Ishikawa (cell line): Measurements from ENCODE around the gene SLC2A14.

ENCODE experiments used
- CEBPB ChIP-seq: IDR thresholded peaks from 2 replicates; pipeline ENCODE4 v1.6.1; 2012
- CREB1 ChIP-seq: IDR thresholded peaks from 2 replicates; pipeline ENCODE4 v1.6.1; 2012; ENCODE audit warnings: low read depth
- EGR1 ChIP-seq: IDR thresholded peaks from 2 replicates; pipeline ENCODE4 v1.6.1; 2012
- EP300 ChIP-seq: IDR thresholded peaks from 2 replicates; pipeline ENCODE4 v1.6.1; 2012; ENCODE audit warnings: borderline replicate concordance
- FOXM1 ChIP-seq: IDR thresholded peaks from 2 replicates; pipeline ENCODE4 v1.6.1; 2012; ENCODE audit warnings: low read depth, borderline replicate concordance
- NFIC ChIP-seq: IDR thresholded peaks from 2 replicates; pipeline ENCODE4 v1.6.1; 2012
- RAD21 ChIP-seq: IDR thresholded peaks from 2 replicates; pipeline ENCODE4 v1.6.1; 2012; ENCODE audit warnings: low read depth
- TAF1 ChIP-seq: IDR thresholded peaks from 2 replicates; pipeline ENCODE4 v1.6.1; 2012; ENCODE audit warnings: low read depth, mild to moderate bottlenecking
- TCF12 ChIP-seq: IDR thresholded peaks from 2 replicates; pipeline ENCODE4 v1.6.1; 2012; ENCODE audit warnings: low read depth
- TEAD4 ChIP-seq: IDR thresholded peaks from 2 replicates; pipeline ENCODE4 v1.6.1; 2012
- YY1 ChIP-seq: IDR thresholded peaks from 2 replicates; pipeline ENCODE4 v1.6.1; 2012; ENCODE audit warnings: low read depth
- ZBTB7A ChIP-seq: IDR thresholded peaks from 2 replicates; pipeline ENCODE4 v1.6.1; 2012; ENCODE audit warnings: low read depth
- TF ChIP-seq, protein P1 (sequence below): IDR thresholded peaks from 2 replicates; pipeline ENCODE4 v1.6.1; 2012
- TF ChIP-seq, protein P2 (sequence below): IDR thresholded peaks from 2 replicates; pipeline ENCODE4 v1.6.1; 2012; ENCODE audit warnings: low read depth, mild to moderate bottlenecking
- TF ChIP-seq, protein P3 (sequence below): IDR thresholded peaks from 2 replicates; pipeline ENCODE4 v1.6.1; 2012

Gene SLC2A14

DNA sequence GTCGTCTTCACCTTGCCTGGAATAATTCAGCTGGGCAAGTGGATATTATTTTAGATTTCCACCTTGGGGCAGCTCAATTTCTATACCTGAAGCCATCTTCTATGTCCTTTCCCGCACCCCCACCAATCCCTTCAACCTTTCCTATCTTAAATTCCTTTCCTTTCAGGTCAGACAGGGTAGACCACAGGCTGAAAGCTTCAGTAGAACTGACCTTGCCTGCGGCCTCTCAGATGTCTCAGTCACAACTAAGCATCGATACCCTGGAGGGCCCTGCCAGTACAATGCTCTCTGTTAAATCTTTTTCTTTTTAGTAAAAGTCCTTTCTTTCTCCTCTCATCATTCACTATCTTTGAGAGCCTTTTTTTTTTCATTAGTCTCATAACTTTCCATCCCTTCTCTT lies 38.9 kb downstream of the SLC2A14 start:
- TF ChIP-seq, protein P1, sequence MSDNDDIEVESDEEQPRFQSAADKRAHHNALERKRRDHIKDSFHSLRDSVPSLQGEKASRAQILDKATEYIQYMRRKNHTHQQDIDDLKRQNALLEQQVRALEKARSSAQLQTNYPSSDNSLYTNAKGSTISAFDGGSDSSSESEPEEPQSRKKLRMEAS, result no peak
- TF ChIP-seq ZBTB7A (no peak), TAF1 (no peak), FOXM1 (no peak)
- TF ChIP-seq, protein P2, sequence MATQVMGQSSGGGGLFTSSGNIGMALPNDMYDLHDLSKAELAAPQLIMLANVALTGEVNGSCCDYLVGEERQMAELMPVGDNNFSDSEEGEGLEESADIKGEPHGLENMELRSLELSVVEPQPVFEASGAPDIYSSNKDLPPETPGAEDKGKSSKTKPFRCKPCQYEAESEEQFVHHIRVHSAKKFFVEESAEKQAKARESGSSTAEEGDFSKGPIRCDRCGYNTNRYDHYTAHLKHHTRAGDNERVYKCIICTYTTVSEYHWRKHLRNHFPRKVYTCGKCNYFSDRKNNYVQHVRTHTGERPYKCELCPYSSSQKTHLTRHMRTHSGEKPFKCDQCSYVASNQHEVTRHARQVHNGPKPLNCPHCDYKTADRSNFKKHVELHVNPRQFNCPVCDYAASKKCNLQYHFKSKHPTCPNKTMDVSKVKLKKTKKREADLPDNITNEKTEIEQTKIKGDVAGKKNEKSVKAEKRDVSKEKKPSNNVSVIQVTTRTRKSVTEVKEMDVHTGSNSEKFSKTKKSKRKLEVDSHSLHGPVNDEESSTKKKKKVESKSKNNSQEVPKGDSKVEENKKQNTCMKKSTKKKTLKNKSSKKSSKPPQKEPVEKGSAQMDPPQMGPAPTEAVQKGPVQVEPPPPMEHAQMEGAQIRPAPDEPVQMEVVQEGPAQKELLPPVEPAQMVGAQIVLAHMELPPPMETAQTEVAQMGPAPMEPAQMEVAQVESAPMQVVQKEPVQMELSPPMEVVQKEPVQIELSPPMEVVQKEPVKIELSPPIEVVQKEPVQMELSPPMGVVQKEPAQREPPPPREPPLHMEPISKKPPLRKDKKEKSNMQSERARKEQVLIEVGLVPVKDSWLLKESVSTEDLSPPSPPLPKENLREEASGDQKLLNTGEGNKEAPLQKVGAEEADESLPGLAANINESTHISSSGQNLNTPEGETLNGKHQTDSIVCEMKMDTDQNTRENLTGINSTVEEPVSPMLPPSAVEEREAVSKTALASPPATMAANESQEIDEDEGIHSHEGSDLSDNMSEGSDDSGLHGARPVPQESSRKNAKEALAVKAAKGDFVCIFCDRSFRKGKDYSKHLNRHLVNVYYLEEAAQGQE, result no peak

DNA sequence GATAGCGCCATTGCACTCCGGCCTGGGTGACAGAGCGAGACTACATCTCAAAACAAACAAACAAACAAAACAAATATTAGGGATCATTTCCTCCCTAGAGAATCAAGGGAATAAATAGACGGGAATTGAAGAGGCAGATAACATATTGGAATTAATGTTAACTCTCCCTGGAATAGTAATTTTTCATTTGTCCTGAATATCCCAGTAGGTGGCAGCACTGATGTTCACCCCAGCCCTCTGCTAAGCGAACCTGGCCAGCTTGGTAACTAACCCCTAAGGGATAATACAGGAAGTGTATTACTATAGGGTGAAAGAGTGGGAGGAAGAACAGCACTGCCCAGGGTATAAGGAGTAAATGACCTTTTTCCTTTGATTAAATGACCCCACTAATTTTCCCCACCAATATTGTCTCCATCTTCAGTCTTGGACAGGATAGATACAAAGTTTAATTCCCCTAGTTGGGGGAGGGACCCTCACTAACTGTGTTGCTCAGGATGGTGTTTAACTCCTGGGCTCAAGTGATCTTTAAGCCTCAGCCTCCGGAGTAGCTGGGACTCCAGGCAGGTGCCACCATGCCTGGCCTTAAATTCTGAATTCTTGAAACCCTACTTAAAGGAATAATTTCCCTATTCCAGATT lies 40.5 kb downstream of the SLC2A14 start:
- TF ChIP-seq RAD21, result peak; percentile 53; the same call in 1 of the 2 replicates
- no peak for TF ChIP-seq TCF12

DNA sequence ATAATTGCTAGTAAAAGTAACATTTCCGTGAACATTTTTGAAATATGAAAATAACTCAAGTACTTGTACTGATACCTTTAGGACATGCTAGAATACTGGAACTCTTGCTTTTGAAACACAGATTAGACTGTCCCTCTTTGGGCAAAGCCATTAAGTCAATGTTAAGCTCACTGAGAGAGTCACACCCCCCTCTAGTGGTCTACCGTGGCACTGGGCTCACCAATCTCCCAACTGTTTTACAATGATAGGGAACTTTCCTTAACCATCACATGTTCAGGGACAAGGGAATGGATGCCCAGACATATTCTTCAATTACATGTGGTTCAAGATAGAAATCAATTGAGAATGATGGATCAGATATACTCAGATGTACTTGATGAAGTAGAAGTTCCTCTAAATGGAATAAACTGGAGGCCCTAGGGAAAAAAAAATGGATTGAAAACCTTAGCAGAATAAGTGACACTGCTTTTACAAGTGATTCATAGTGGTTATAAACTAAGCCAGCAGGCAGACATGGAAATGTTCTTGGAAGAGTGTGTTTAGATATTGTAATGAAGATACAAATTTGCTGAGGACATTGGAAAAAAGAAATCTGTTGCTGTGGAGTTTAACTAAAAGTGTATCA lies 65.7 kb downstream of the SLC2A14 start:
- TF ChIP-seq EP300, result no peak
- TF ChIP-seq RAD21, result peak; percentile 87

DNA sequence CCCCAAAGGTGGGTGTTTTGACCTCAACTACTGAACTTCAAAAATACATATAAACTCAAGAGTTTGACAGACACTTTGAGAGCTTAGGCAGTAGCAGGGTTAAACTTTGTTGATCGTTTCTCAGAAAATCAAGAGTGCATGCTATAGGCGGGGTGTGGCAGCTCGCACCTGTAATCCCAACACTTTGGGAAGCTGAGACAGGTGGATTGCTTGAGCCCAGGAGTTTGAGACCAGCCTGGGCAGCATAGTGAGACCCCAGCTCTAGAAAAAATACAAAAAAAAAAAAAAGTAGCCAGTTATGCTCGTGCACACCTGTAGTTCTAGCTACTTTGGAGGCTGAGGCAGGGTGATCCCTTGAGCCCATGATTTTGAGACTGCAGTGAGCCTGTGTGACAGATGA lies 71.3 kb downstream of the SLC2A14 start:
- TF ChIP-seq ZBTB7A (no peak), CREB1 (no peak), YY1 (no peak), NFIC (no peak), RAD21 (no peak), CEBPB (no peak), EGR1 (no peak), FOXM1 (no peak), TEAD4 (no peak), EP300 (no peak), TCF12 (no peak), TAF1 (no peak)
- TF ChIP-seq, protein P3, sequence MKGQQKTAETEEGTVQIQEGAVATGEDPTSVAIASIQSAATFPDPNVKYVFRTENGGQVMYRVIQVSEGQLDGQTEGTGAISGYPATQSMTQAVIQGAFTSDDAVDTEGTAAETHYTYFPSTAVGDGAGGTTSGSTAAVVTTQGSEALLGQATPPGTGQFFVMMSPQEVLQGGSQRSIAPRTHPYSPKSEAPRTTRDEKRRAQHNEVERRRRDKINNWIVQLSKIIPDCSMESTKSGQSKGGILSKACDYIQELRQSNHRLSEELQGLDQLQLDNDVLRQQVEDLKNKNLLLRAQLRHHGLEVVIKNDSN, result no peak
- TF ChIP-seq, protein P2, result no peak
- TF ChIP-seq, protein P1, result no peak

DNA sequence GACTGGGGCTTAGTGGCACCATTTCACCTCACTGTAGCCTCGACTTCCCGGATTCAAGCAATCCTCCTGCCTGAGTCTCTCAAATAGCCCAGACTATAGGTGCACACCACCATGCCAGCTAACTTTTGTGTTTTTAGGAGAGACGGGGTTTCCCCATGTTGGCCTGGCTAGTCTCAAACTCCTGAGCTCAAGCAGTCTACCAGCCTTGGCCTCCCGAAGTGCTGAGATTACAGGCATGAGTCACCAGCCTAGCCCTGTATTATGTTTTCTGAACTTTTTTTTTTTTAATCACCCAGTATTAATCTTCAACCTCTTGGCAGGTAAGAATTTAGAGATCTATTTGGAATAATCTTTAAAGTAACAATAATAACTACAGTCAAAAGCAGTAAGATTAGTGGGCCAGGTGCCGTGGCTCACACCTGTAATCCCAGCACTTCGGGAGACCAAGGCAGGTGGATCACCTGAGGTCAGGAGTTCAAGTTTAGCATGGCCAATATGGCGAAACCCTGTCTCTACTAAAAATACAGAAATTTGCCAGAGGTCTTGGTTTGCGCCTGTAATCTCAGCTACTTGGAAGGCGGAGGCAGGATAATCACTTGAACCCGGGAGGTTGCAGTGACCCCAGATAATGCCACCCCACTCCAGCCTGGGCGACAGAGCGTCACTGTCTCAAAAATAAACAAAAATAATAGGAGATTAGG lies 74.9 kb downstream of the SLC2A14 start:
- TF ChIP-seq YY1 (no peak), CEBPB (no peak), EP300 (no peak), TCF12 (no peak), ZBTB7A (no peak), EGR1 (no peak), TAF1 (no peak), FOXM1 (no peak), RAD21 (no peak), CREB1 (no peak), TEAD4 (no peak), NFIC (no peak)
- TF ChIP-seq, protein P3, result no peak
- TF ChIP-seq, protein P1, result no peak
- TF ChIP-seq, protein P2, result no peak
